ES-I3 (cell line): Measurements from ENCODE around the gene CORT.
"Not testable (repeated sequence)": the region's sequence is repeated elsewhere in the genome, so short reads cannot be mapped to it uniquely, and the experiment has no call there.

Source experiments
- H3K36me3 ChIP-seq: 2 replicates; pipeline ENCODE4 v1.6.1; 2013; ENCODE audit warnings: mild to moderate bottlenecking, low read length, control low read depth, moderate library complexity; ENCODE audit not compliant: insufficient read depth
- H3K4me1 ChIP-seq: 2 replicates; pipeline ENCODE4 v1.6.1; 2013; ENCODE audit warnings: mild to moderate bottlenecking, control low read depth, low read length; ENCODE audit not compliant: insufficient read depth
- H3K9ac ChIP-seq: 2 replicates; pipeline ENCODE4 v1.6.1; 2013; ENCODE audit warnings: low read depth, mild to moderate bottlenecking, low read length, moderate library complexity
- H3K9me3 ChIP-seq: 2 replicates; pipeline ENCODE4 v1.6.1; 2013; ENCODE audit warnings: mild to moderate bottlenecking, low read length, moderate library complexity; ENCODE audit not compliant: control insufficient read depth, insufficient read depth

Gene CORT

GRCh38 chr1:10449751-10450150 lies at the start of gene CORT:
CORT (plus strand) TSS chr1:10450031; CDS start chr1:10450224, 193 bp downstream.
- Histone ChIP-seq H3K36me3 (no peaks in the 10 kb centered on the region), H3K9ac (no peak within 1 kb of the TSS), H3K9me3 (no peaks in the 10 kb centered on the region), H3K4me1 (peaks cover 14% of the 10 kb centered on the region)

GRCh38 chr1:10401281-10401680 lies 48.5 kb upstream of the CORT start:
- no peak overlapping the region for H3K9ac ChIP-seq

GRCh38 chr1:10402729-10403274 lies 47.0 kb upstream of the CORT start:
- peaks cover 9% of the 10 kb centered on the region; the same call in 1 of the 2 replicates for H3K4me1 ChIP-seq
- H3K9ac ChIP-seq: no peak overlapping the region
- H3K36me3 ChIP-seq: peaks cover 44% of the 10 kb centered on the region
- H3K9me3 ChIP-seq: no peaks in the 10 kb centered on the region

More at GRCh38 chr1:10401281-10401680, 48.5 kb upstream of the CORT start:
- no peaks in the 10 kb centered on the region for H3K9me3 ChIP-seq
- peaks cover 9% of the 10 kb centered on the region; the same call in 1 of the 2 replicates for H3K4me1 ChIP-seq
- peaks cover 33% of the 10 kb centered on the region for H3K36me3 ChIP-seq

- H3K4me1 ChIP-seq: no peaks in the 10 kb centered on the region
- H3K9ac ChIP-seq: no peak overlapping the region
- no peaks in the 10 kb centered on the region for H3K9me3 ChIP-seq
- H3K36me3 ChIP-seq: peaks cover 73% of the 10 kb centered on the region
Observed at GRCh38 chr1:10407201-10407600, 42.6 kb upstream of the CORT start.

GRCh38 chr1:10415211-10415930 lies 34.5 kb upstream of the CORT start:
- peaks cover 7% of the 10 kb centered on the region; the same call in 1 of the 2 replicates for H3K4me1 ChIP-seq
- peaks cover 56% of the 10 kb centered on the region for H3K36me3 ChIP-seq
- no peak overlapping the region for H3K9ac ChIP-seq
- H3K9me3 ChIP-seq: no peaks in the 10 kb centered on the region

GRCh38 chr1:10415967-10416366 lies 33.9 kb upstream of the CORT start:
- H3K9ac ChIP-seq, H3K9me3 ChIP-seq, H3K4me1 ChIP-seq: not testable (repeated sequence)
- H3K36me3 ChIP-seq: peaks cover 54% of the 10 kb centered on the region

- peaks cover 34% of the 10 kb centered on the region for H3K36me3 ChIP-seq
- H3K4me1 ChIP-seq, H3K9ac ChIP-seq, H3K9me3 ChIP-seq: not testable (repeated sequence)
Observed at GRCh38 chr1:10418741-10419140, 31.1 kb upstream of the CORT start.

GRCh38 chr1:10419351-10419750 lies 30.5 kb upstream of the CORT start:
- H3K9ac ChIP-seq: no peak overlapping the region
- peaks cover 7% of the 10 kb centered on the region; the same call in 1 of the 2 replicates for H3K4me1 ChIP-seq
- peaks cover 34% of the 10 kb centered on the region for H3K36me3 ChIP-seq
- no peaks in the 10 kb centered on the region for H3K9me3 ChIP-seq

- H3K9me3 ChIP-seq: no peaks in the 10 kb centered on the region
- no peaks in the 10 kb centered on the region for H3K4me1 ChIP-seq
- no peak overlapping the region for H3K9ac ChIP-seq
- peaks cover 24% of the 10 kb centered on the region for H3K36me3 ChIP-seq
Observed at GRCh38 chr1:10421637-10422036, 28.2 kb upstream of the CORT start.

- Histone ChIP-seq H3K9me3 (no peaks in the 10 kb centered on the region), H3K36me3 (peaks cover 11% of the 10 kb centered on the region), H3K9ac (no peak overlapping the region), H3K4me1 (no peaks in the 10 kb centered on the region)
Observed at GRCh38 chr1:10424034-10424433, 25.8 kb upstream of the CORT start.

GRCh38 chr1:10424651-10425050 lies 25.2 kb upstream of the CORT start:
- Histone ChIP-seq H3K9me3 (no peaks in the 10 kb centered on the region), H3K9ac (no peak overlapping the region)

GRCh38 chr1:10425826-10426534 lies 23.9 kb upstream of the CORT start:
- H3K4me1 ChIP-seq: not testable (repeated sequence)

More at GRCh38 chr1:10424651-10425050, 25.2 kb upstream of the CORT start:
- Histone ChIP-seq H3K4me1 (no peaks in the 10 kb centered on the region), H3K36me3 (peaks cover 7% of the 10 kb centered on the region)

GRCh38 chr1:10426535-10426848 lies 23.3 kb upstream of the CORT start:
- H3K4me1 ChIP-seq, H3K9me3 ChIP-seq, H3K9ac ChIP-seq, H3K36me3 ChIP-seq: not testable (repeated sequence)

More at GRCh38 chr1:10425826-10426534, 23.9 kb upstream of the CORT start:
- H3K9me3 ChIP-seq, H3K9ac ChIP-seq, H3K36me3 ChIP-seq: not testable (repeated sequence)

- Histone ChIP-seq H3K36me3 (no peaks in the 10 kb centered on the region), H3K9ac (no peak overlapping the region), H3K9me3 (no peaks in the 10 kb centered on the region), H3K4me1 (no peaks in the 10 kb centered on the region)
Observed at GRCh38 chr1:10428984-10429383, 20.8 kb upstream of the CORT start.

GRCh38 chr1:10429868-10430215 lies 20.0 kb upstream of the CORT start:
- Histone ChIP-seq H3K36me3 (no peaks in the 10 kb centered on the region; the same call in 1 of the 2 replicates), H3K9ac (peak overlapping the region; percentile 62), H3K9me3 (no peaks in the 10 kb centered on the region), H3K4me1 (no peaks in the 10 kb centered on the region)
